GM23248 (cell line): ENCODE data around the gene ICOS. TPM values are rescaled to one million over a fixed set of nuclear protein-coding genes. Genes with fewer than 3 reads are reported as not detected.
"Not testable (repeated sequence)": the region's sequence is repeated elsewhere in the genome, so short reads cannot be mapped to it uniquely, and the experiment has no call there.

ENCODE experiments used
- DNase-seq: peaks from one replicate; pipeline ENCODE4 v3.0.0-alpha.2; 2015
- H2AFZ ChIP-seq: fragments of 200-600 bp; sonication (generic); 2 replicates; pipeline ENCODE4 v1.6.1; 2016; ENCODE audit warnings: antibody characterized with exemption
- H3F3A ChIP-seq: fragments of 200-600 bp; sonication (generic); 2 replicates; pipeline ENCODE4 v1.6.1; 2016; ENCODE audit warnings: mild to moderate bottlenecking, antibody characterized with exemption, mixed run types; ENCODE audit not compliant: insufficient read depth
- H3K27ac ChIP-seq: fragments of 200-600 bp; sonication (generic); 2 replicates; pipeline ENCODE4 v1.5.1; 2016; ENCODE audit warnings: mild to moderate bottlenecking
- H3K27me3 ChIP-seq: fragments of 200-600 bp; sonication (generic); replicated peaks from 2 replicates; pipeline ENCODE4 v1.6.1; 2016; ENCODE audit warnings: mild to moderate bottlenecking; ENCODE audit not compliant: insufficient read depth
- H3K36me3 ChIP-seq: fragments of 200-600 bp; sonication (generic); 2 replicates; pipeline ENCODE4 v1.6.1; 2016; ENCODE audit warnings: low read depth, mild to moderate bottlenecking
- H3K4me1 ChIP-seq: fragments of 200-600 bp; sonication (generic); 2 replicates; pipeline ENCODE4 v1.6.1; 2016; ENCODE audit warnings: mild to moderate bottlenecking; ENCODE audit not compliant: insufficient read depth
- H3K4me2 ChIP-seq: fragments of 200-600 bp; sonication (generic); one replicate; pipeline ENCODE4 v1.6.1; 2016; ENCODE audit warnings: mild to moderate bottlenecking; ENCODE audit not compliant: unreplicated experiment
- H3K4me3 ChIP-seq: fragments of 200-600 bp; sonication (generic); 2 replicates; pipeline ENCODE4 v1.5.1; 2016; ENCODE audit warnings: mild to moderate bottlenecking
- H3K79me2 ChIP-seq: fragments of 200-600 bp; sonication (generic); 2 replicates; pipeline ENCODE4 v1.6.1; 2016; ENCODE audit warnings: mild to moderate bottlenecking; ENCODE audit not compliant: insufficient read depth
- H3K9ac ChIP-seq: fragments of 200-600 bp; sonication (generic); 2 replicates; pipeline ENCODE4 v1.6.1; 2016; ENCODE audit warnings: mild to moderate bottlenecking
- H3K9me2 ChIP-seq: fragments of 200-600 bp; sonication (generic); 2 replicates; pipeline ENCODE4 v1.6.1; 2016; ENCODE audit warnings: mixed run types, mild to moderate bottlenecking, moderate library complexity; ENCODE audit not compliant: insufficient read depth
- H3K9me3 ChIP-seq: fragments of 200-600 bp; sonication (generic); one replicate; pipeline ENCODE4 v1.6.1; 2017; ENCODE audit warnings: low read depth
- H4K20me1 ChIP-seq: fragments of 200-600 bp; sonication (generic); 2 replicates; pipeline ENCODE4 v1.6.0; 2016; ENCODE audit not compliant: insufficient read depth
- EZH2 ChIP-seq: fragments of 200-600 bp; sonication (generic); IDR thresholded peaks from 2 replicates; pipeline ENCODE4 v1.6.1; 2018; ENCODE audit warnings: antibody characterized with exemption, mild to moderate bottlenecking; ENCODE audit not compliant: insufficient read depth, poor library complexity, severe bottlenecking
- EZH2phosphoT487 ChIP-seq: fragments of 200-600 bp; sonication (generic); IDR thresholded peaks from 2 replicates; pipeline ENCODE4 v1.6.1; 2018; ENCODE audit warnings: antibody characterized with exemption, moderate library complexity, mild to moderate bottlenecking, low read depth; ENCODE audit not compliant: insufficient read depth
- WGBS, 2 experiments: methylation state at CpG; one replicate each; pipeline ENCODE4 v1.1.6; 2015 to 2017; ENCODE audit warnings: low lambda C conversion rate in 2 of 2, low coverage in 1 of 2; ENCODE audit errors: missing lambda C conversion rate in 2 of 2; 5-methylcytosine and 5-hydroxymethylcytosine counted together
- in situ Hi-C: fragments of 300-500 bp; cut with MboI; formaldehyde crosslinking; loops from 2 replicates; pipeline ENCODE4 v1.15.0; 2020
- polyA plus RNA-seq: library from polyadenylated mRNA; unstranded; fragments of >200 nt; fragmentation: Nextera tagmentation; extraction: Ambion mirVana; gene quantifications from 2 replicates; pipeline ENCODE4 v1.2.1, GENCODE V29; 2016
- total RNA-seq: library from RNA; depleted of rRNA; stranded (reverse); fragments of >200 nt; shearing (Covaris generic); gene quantifications from 2 replicates; pipeline ENCODE4 v1.2.3, GENCODE V29; 2014

Gene ICOS
- total and polyA plus RNA-seq, 2 experiments from 2014 or later, result not detected

DNA sequence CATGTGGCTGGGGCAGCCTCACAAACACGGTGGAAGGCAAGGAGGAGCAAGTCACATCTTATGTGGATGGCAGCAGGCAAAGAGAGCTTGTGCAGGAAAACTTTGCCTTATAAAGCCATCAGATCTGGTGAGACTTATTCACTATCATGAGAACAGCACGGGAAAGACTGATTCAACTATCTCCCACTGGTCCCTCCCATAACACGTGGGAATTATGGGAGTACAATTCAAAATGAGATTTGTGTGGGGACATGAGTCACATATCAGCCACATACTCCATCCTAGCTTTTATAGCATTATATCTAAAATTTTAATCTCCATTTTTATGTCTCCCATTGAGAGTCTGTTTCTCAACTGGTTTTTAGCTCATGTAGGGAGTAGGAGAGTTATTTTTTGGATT is 45.7 kb downstream of the ICOS start:
- DNase-seq, result no peak
- Histone ChIP-seq H3K4me2 (no peak overlapping the region), H3K4me3 (no peak overlapping the region), H3K9me3 (no peaks in the 10 kb centered on the region), H3K27ac (no peak overlapping the region), H3F3A (no peaks in the 10 kb centered on the region), H3K4me1 (no peaks in the 10 kb centered on the region), H3K36me3 (no peaks in the 10 kb centered on the region), H3K79me2 (no peaks in the 10 kb centered on the region), H3K9me2 (no peaks in the 10 kb centered on the region), H3K27me3 (no peaks in the 10 kb centered on the region; the same call in 1 of the 2 replicates), H4K20me1 (no peaks in the 10 kb centered on the region), H3K9ac (no peak overlapping the region), H2AFZ (no peak overlapping the region)
- WGBS, 2 experiments, result 43 to 69% methylated on average over 3 of the region's 3 CpGs
- TF ChIP-seq EZH2, result no peak
- no peak for TF ChIP-seq EZH2phosphoT487
- in situ Hi-C loops, result no loop called here

DNA sequence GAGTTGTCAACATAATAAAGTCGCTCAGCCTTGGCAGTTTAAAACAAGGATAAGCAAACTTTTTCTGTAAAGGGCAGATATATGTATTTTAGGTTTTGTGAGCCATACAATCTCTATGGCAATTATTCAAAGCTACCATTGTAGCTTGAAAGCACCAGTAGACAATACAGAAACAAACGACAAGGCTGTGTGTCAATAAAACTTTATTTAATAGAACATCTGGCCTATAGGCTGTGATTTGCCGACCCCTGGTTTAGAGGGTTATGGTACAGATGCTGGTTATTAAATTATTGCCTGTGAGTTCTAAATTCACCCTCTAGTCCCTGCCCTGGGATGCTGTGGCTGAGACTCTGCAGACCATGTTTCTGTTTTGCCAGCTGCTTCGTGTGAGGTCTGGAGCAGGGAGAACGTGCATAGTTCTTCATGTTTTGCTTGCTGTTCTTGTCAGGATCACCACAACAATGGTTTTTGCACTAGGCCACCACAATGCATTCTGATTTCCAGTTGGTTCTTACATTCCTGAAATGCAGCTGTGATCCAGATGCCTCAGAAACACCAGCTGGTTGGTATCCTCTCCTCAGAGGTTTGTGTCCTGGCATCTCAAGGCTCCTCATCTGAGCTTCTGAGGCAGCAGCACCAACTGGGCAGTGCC is 46.6 kb downstream of the ICOS start:
- H3K27ac ChIP-seq, result no peak overlapping the region
- no peak overlapping the region for H3K4me2 ChIP-seq
- H2AFZ ChIP-seq, result no peak overlapping the region
- H3K36me3 ChIP-seq, result no peaks in the 10 kb centered on the region
- H3K9me3 ChIP-seq, result no peaks in the 10 kb centered on the region
- H3K9me2 ChIP-seq, result no peaks in the 10 kb centered on the region
- H3K9ac ChIP-seq, result no peak overlapping the region
- no peak for DNase-seq
- no peaks in the 10 kb centered on the region for H4K20me1 ChIP-seq
- TF ChIP-seq EZH2phosphoT487 (no peak), EZH2 (no peak)
- 20% methylated on average over 5 of the region's 5 CpGs for WGBS, 2 experiments
- in situ Hi-C loops, result no loop called here
- H3K27me3 ChIP-seq, result no peaks in the 10 kb centered on the region; the same call in 1 of the 2 replicates
- H3K4me1 ChIP-seq, result no peaks in the 10 kb centered on the region
- no peaks in the 10 kb centered on the region for H3K79me2 ChIP-seq
- no peaks in the 10 kb centered on the region for H3F3A ChIP-seq
- no peak overlapping the region for H3K4me3 ChIP-seq

DNA sequence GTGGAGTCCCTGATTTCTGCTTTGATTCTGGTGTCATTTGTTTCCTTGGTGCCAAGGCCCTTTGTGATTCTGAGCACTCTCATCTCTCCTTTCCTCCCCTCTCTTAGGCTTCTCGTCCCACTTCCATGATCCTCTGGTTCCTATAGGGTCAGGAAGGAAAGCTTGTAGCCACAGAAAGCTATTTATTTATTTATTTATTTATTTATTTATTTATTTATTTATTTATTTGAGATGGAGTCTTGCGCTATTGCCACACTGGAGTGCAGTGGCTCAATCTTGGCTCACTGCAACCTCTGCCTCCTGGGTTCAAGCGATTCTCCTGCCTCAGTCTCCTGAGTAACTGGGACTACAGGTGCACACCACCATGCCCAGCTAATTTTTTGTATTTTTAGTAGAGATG is 49.4 kb downstream of the ICOS start:
- H3F3A ChIP-seq, H3K9me2 ChIP-seq, H3K4me2 ChIP-seq, H4K20me1 ChIP-seq, H3K4me1 ChIP-seq, DNase-seq, H3K36me3 ChIP-seq, H3K4me3 ChIP-seq, H3K79me2 ChIP-seq, in situ Hi-C loops, H3K27me3 ChIP-seq, H2AFZ ChIP-seq, H3K9ac ChIP-seq, H3K9me3 ChIP-seq, H3K27ac ChIP-seq: not testable (repeated sequence)
- WGBS, 2 experiments, result 38 to 49% methylated on average over 3 of the region's 3 CpGs

DNA sequence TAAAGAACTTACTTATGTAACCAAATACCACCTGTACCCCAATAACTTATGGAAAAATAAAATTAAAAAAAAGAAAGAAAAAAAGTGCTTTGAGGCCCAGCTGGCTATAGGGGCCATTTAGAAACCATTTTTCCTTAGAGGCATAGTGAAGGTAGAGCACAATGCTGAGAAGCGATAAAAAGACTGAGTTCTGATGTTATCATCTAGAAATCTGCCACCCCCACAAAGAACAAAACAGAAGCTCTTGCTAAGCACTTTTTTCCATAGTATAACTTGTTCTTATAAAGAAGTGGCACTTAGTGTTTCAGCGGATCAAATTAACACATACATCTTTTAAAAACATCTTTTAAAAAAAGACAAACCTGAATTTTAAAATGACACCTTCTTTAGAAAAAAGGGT is 51.4 kb downstream of the ICOS start:
- H3K27me3 ChIP-seq, result peaks cover 4% of the 10 kb centered on the region
- no peak for DNase-seq
- no peaks in the 10 kb centered on the region for H3K9me2 ChIP-seq
- no peaks in the 10 kb centered on the region for H3K9me3 ChIP-seq
- in situ Hi-C loops, result no loop called here
- H3K4me3 ChIP-seq, result no peak overlapping the region
- H3K27ac ChIP-seq, result no peak overlapping the region
- no peak overlapping the region for H2AFZ ChIP-seq
- no peak overlapping the region for H3K4me2 ChIP-seq
- no peak overlapping the region for H3K9ac ChIP-seq
- WGBS, 2 experiments, result 80 to 84% methylated on average over 2 of the region's 2 CpGs
- H3F3A ChIP-seq, result no peaks in the 10 kb centered on the region
- H3K79me2 ChIP-seq, result no peaks in the 10 kb centered on the region
- H4K20me1 ChIP-seq, result no peaks in the 10 kb centered on the region
- H3K36me3 ChIP-seq, result no peaks in the 10 kb centered on the region
- H3K4me1 ChIP-seq, result no peaks in the 10 kb centered on the region
- TF ChIP-seq EZH2 (no peak), EZH2phosphoT487 (no peak)
